Thyroid gland (tissue), 4 donors: ENCODE results near the gene SNX22.

Source experiments
- CTCF ChIP-seq, 6 experiments: fragments of 200-600 bp in 3 of 6; fragments of 450-650 bp in 3 of 6; sonication (generic) in 3 of 6; IDR thresholded peaks; one replicate each; pipeline ENCODE4 v1.5.1; 2016 to 2019; ENCODE audit warnings: antibody characterized with exemption in 6 of 6, mild to moderate bottlenecking in 2 of 6, inconsistent platforms in 1 of 6, moderate library complexity in 1 of 6
- POLR2A ChIP-seq, 2 donors: fragments of 450-650 bp; IDR thresholded peaks; one replicate each; pipeline ENCODE4 v1.6.1; 2017; ENCODE audit warnings: antibody characterized with exemption in 2 of 2, mild to moderate bottlenecking in 2 of 2, moderate library complexity in 1 of 2

GRCh38 chr15:64164436-64164835, 12.9 kb downstream of the SNX22 start:
- TF ChIP-seq POLR2A (IDR thresholded peaks at IDR 0.05) (no peak), CTCF (IDR thresholded peaks at IDR 0.05) (no peak)
